Measurements from ENCODE around the gene ADAMTS18. TPM values are rescaled to one million over a fixed set of nuclear protein-coding genes. Genes with fewer than 3 reads are reported as not detected.

Gene ADAMTS18
- total RNA-seq, 1 donor from 2014 or later, result 7.9 TPM

- DNase-seq (ENCODE audit: extremely low spot score, unreplicated experiment), result no peak
- H3K9me3 Mint-ChIP-seq, result no peaks in the 10 kb centered on the region
- H3K27ac Mint-ChIP-seq, result peak overlapping the region; percentile 83
- H3K36me3 Mint-ChIP-seq, result no peaks in the 10 kb centered on the region
- no peak for TF ChIP-seq CTCF (conservative IDR thresholded peaks at IDR 0.05)
- peaks cover 20% of the 10 kb centered on the region for H3K4me1 Mint-ChIP-seq (ENCODE audit: unreplicated experiment)
- H3K27me3 Mint-ChIP-seq, result peaks cover 8% of the 10 kb centered on the region
- no peak overlapping the region for H3K4me3 Mint-ChIP-seq
Measured at GRCh38 chr16:77298418-77299360, 136.1 kb downstream of the ADAMTS18 start.

GRCh38 chr16:77297996-77298395 lies 136.8 kb downstream of the ADAMTS18 start:
- Mint-ChIP-seq H3K4me1 (ENCODE audit: unreplicated experiment) (peaks cover 20% of the 10 kb centered on the region), H3K36me3 (no peaks in the 10 kb centered on the region), H3K27ac (peak overlapping the region; percentile 83), H3K9me3 (no peaks in the 10 kb centered on the region), H3K4me3 (no peak overlapping the region), H3K27me3 (peaks cover 8% of the 10 kb centered on the region)
- TF ChIP-seq CTCF (conservative IDR thresholded peaks at IDR 0.05), result no peak
- DNase-seq (ENCODE audit: extremely low spot score, unreplicated experiment), result no peak

- no peak for DNase-seq (ENCODE audit: extremely low spot score, unreplicated experiment)
- no peak overlapping the region for H3K27ac Mint-ChIP-seq
- no peak for TF ChIP-seq CTCF (conservative IDR thresholded peaks at IDR 0.05)
- H3K9me3 Mint-ChIP-seq, result no peaks in the 10 kb centered on the region
- H3K4me1 Mint-ChIP-seq (ENCODE audit: unreplicated experiment), result peaks cover 24% of the 10 kb centered on the region
- H3K27me3 Mint-ChIP-seq, result peaks cover 3% of the 10 kb centered on the region
- no peak overlapping the region for H3K4me3 Mint-ChIP-seq
- H3K36me3 Mint-ChIP-seq, result no peaks in the 10 kb centered on the region
Measured at GRCh38 chr16:77295896-77296295, 138.9 kb downstream of the ADAMTS18 start.

GRCh38 chr16:77290451-77291115 lies 144.3 kb downstream of the ADAMTS18 start:
- no peak for TF ChIP-seq CTCF (conservative IDR thresholded peaks at IDR 0.05)
- DNase-seq (ENCODE audit: extremely low spot score, unreplicated experiment), result no peak
- Mint-ChIP-seq H3K4me3 (no peak overlapping the region), H3K9me3 (no peaks in the 10 kb centered on the region), H3K27me3 (peaks cover 3% of the 10 kb centered on the region), H3K27ac (no peak overlapping the region), H3K4me1 (ENCODE audit: unreplicated experiment) (peaks cover 21% of the 10 kb centered on the region), H3K36me3 (peaks cover 5% of the 10 kb centered on the region)

- H3K9me3 Mint-ChIP-seq, result no peaks in the 10 kb centered on the region
- peaks cover 8% of the 10 kb centered on the region for H3K36me3 Mint-ChIP-seq
- peaks cover under 1% of the 10 kb centered on the region for H3K27me3 Mint-ChIP-seq
- H3K4me3 Mint-ChIP-seq, result peak overlapping the region; percentile 30
- no peak for TF ChIP-seq CTCF (conservative IDR thresholded peaks at IDR 0.05)
- no peak for DNase-seq (ENCODE audit: extremely low spot score, unreplicated experiment)
- H3K4me1 Mint-ChIP-seq (ENCODE audit: unreplicated experiment), result peaks cover 22% of the 10 kb centered on the region
- H3K27ac Mint-ChIP-seq, result peak overlapping the region; percentile 35
Measured at GRCh38 chr16:77289331-77289809, 145.5 kb downstream of the ADAMTS18 start.
